Measurements from ENCODE around the gene MAPK8IP3. TPM values are rescaled to one million over a fixed set of nuclear protein-coding genes. Genes with fewer than 3 reads are reported as not detected.
A peak's percentile ranks its signal among the peaks of the same experiment; 100 is the strongest.

Gene MAPK8IP3
- total RNA-seq, 1 experiment from 2014 or later, result 41.1 TPM

DNA sequence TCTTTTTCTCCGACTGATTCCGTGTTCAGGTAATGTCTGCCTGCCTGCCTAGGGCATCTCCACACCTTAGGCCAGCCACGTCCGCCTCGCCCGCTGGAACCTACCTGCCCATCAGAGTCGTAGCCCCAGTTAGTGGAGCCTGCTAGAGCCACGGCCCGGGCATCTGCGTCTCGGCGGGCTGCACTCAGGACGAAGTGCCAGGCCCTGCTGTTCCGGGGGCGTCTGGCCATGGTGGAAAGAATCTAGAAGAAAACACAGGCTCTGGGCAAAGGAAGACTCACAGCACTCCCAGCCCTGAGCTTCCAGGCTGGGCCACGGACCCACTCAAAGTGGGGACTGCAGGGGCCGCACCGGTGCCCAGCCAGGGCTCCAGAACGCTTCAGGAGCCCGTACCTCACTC lies 75.3 kb downstream of the MAPK8IP3 start:
- no peaks in the 10 kb centered on the region for H3K9me2 ChIP-seq (replicated peaks; ENCODE audit: low read length)
- no peak overlapping the region for H3K27ac ChIP-seq (ENCODE audit: low read length)
- no peaks in the 10 kb centered on the region for H3K9me3 ChIP-seq (ENCODE audit: low read length)
- H3F3A ChIP-seq (ENCODE audit: low read length, unreplicated experiment), result no peaks in the 10 kb centered on the region
- intact Hi-C loops (cut with micrococcal nuclease), result no loop called here
- peaks cover 45% of the 10 kb centered on the region for H3K79me2 ChIP-seq (ENCODE audit: low read length)
- peaks cover 11% of the 10 kb centered on the region; the same call in 1 of the 2 replicates for H3K4me1 ChIP-seq (ENCODE audit: insufficient read depth, low read length)
- H4K20me1 ChIP-seq (ENCODE audit: low read length), result no peaks in the 10 kb centered on the region
- peak overlapping the region; percentile 93 for H3K4me2 ChIP-seq (ENCODE audit: low read length)
- peak overlapping the region; percentile 85 for H3K4me3 ChIP-seq (ENCODE audit: low read length)
- no peak for ATAC-seq
- ChIA-PET POLR2A (ENCODE audit: unreplicated experiment) (no interaction called here), CTCF (no interaction called here)
- H3K36me3 ChIP-seq (ENCODE audit: low read depth, low read length), result no peaks in the 10 kb centered on the region
- peak overlapping the region; percentile 69; the same call in 1 of the 2 replicates for H3K9ac ChIP-seq (ENCODE audit: low read length)
- no TSS peak for BruUV-seq (replicated peaks)
- H2AFZ ChIP-seq (ENCODE audit: low read length), result no peak overlapping the region
- H3K27me3 ChIP-seq (ENCODE audit: low read length), result no peaks in the 10 kb centered on the region
- no peak for DNase-seq
- TF ChIP-seq, protein P1, sequence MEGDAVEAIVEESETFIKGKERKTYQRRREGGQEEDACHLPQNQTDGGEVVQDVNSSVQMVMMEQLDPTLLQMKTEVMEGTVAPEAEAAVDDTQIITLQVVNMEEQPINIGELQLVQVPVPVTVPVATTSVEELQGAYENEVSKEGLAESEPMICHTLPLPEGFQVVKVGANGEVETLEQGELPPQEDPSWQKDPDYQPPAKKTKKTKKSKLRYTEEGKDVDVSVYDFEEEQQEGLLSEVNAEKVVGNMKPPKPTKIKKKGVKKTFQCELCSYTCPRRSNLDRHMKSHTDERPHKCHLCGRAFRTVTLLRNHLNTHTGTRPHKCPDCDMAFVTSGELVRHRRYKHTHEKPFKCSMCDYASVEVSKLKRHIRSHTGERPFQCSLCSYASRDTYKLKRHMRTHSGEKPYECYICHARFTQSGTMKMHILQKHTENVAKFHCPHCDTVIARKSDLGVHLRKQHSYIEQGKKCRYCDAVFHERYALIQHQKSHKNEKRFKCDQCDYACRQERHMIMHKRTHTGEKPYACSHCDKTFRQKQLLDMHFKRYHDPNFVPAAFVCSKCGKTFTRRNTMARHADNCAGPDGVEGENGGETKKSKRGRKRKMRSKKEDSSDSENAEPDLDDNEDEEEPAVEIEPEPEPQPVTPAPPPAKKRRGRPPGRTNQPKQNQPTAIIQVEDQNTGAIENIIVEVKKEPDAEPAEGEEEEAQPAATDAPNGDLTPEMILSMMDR (conservative IDR thresholded peaks at IDR 0.05; ENCODE audit: low read depth, low read length), result no peak
- TF ChIP-seq EZH2 (IDR thresholded peaks at IDR 0.05; ENCODE audit: low read length, unreplicated experiment) (no peak), EZH2phosphoT487 (IDR thresholded peaks at IDR 0.05; ENCODE audit: borderline replicate concordance, low read length) (no peak)

DNA sequence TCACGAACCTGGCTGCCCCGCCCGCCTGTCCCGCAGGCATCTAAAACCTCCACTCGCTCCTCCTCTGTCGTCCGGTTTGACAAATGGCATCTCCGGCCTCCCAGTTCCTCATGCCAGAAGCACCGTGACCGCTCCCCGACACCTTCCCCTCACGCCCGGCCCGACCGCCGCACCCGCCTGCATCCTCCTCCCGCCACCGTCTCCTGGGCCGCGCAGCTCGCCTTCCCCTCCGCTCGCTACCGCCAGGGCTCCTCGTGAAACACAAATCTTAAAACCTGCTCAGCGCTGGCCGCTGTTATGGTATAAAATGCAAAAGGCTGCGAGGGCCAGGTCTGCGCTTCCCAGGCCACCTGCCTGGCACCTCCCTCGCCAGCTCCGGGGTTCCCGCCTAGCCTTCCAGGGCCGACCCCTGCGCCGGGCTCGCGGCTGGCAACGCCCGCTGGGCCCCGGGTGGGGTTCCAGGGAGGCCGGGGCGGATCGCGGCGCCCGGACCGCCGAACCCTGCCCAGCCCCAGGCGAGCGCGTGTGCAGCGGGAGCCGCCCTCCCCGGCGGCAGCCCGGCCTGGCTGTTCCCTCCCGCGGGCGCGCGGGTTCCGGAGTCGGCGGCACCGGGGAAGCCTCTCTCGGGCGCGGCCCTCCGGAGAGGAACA lies 75.9 kb downstream of the MAPK8IP3 start:
- Histone ChIP-seq H3K27ac (ENCODE audit: low read length) (no peak overlapping the region), H3K4me3 (ENCODE audit: low read length) (peak overlapping the region; percentile 85), H3F3A (ENCODE audit: low read length, unreplicated experiment) (no peaks in the 10 kb centered on the region), H3K9ac (ENCODE audit: low read length) (peak overlapping the region; percentile 69), H2AFZ (ENCODE audit: low read length) (peak overlapping the region; percentile 42; the same call in 1 of the 2 replicates), H3K9me2 (replicated peaks; ENCODE audit: low read length) (no peaks in the 10 kb centered on the region), H4K20me1 (ENCODE audit: low read length) (no peaks in the 10 kb centered on the region), H3K4me2 (ENCODE audit: low read length) (peak overlapping the region; percentile 93), H3K79me2 (ENCODE audit: low read length) (peaks cover 49% of the 10 kb centered on the region), H3K9me3 (ENCODE audit: low read length) (no peaks in the 10 kb centered on the region), H3K27me3 (ENCODE audit: low read length) (no peaks in the 10 kb centered on the region), H3K4me1 (ENCODE audit: insufficient read depth, low read length) (peaks cover 11% of the 10 kb centered on the region; the same call in 1 of the 2 replicates), H3K36me3 (ENCODE audit: low read depth, low read length) (no peaks in the 10 kb centered on the region)
- no peak for DNase-seq
- no TSS peak for BruUV-seq (replicated peaks)
- POLR2A ChIA-PET (ENCODE audit: unreplicated experiment), result interaction anchor here (1.0 to 1.1 kb wide), 3 partner anchors 9 to 183 kb away, joined by 9 to 26 read pairs (median 14); partner anchors contain the start of genes EME2, JPT2, MRPS34 and RPS2
- ATAC-seq, result peak; percentile 14
- intact Hi-C loops (cut with micrococcal nuclease), result no loop called here
- TF ChIP-seq EZH2 (IDR thresholded peaks at IDR 0.05; ENCODE audit: low read length, unreplicated experiment), result no peak
- no peak for TF ChIP-seq EZH2phosphoT487 (IDR thresholded peaks at IDR 0.05; ENCODE audit: borderline replicate concordance, low read length)
- TF ChIP-seq, protein P1 (conservative IDR thresholded peaks at IDR 0.05; ENCODE audit: low read depth, low read length), result no peak
- CTCF ChIA-PET, result interaction anchor here (0.7 kb wide), 1 partner anchor 76 kb away, joined by 3 read pairs; the partner anchor contains the start of gene MAPK8IP3
